NB4 (cell line): ENCODE data around the gene RAET1G.

Experiments used
- POLR2A ChIP-seq: IDR thresholded peaks from 2 replicates; pipeline ENCODE4 v1.6.1; 2011; ENCODE audit warnings: mild to moderate bottlenecking; ENCODE audit not compliant: insufficient read length; ENCODE audit errors: extremely low read depth
- TF ChIP-seq, protein P1 (sequence below): IDR thresholded peaks from one replicate; pipeline ENCODE4 v1.5.1; 2012; ENCODE audit warnings: low read depth, low read length

- TF ChIP-seq, protein P1, sequence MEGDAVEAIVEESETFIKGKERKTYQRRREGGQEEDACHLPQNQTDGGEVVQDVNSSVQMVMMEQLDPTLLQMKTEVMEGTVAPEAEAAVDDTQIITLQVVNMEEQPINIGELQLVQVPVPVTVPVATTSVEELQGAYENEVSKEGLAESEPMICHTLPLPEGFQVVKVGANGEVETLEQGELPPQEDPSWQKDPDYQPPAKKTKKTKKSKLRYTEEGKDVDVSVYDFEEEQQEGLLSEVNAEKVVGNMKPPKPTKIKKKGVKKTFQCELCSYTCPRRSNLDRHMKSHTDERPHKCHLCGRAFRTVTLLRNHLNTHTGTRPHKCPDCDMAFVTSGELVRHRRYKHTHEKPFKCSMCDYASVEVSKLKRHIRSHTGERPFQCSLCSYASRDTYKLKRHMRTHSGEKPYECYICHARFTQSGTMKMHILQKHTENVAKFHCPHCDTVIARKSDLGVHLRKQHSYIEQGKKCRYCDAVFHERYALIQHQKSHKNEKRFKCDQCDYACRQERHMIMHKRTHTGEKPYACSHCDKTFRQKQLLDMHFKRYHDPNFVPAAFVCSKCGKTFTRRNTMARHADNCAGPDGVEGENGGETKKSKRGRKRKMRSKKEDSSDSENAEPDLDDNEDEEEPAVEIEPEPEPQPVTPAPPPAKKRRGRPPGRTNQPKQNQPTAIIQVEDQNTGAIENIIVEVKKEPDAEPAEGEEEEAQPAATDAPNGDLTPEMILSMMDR = no peak
- TF ChIP-seq POLR2A = no peak
These were observed at the start of gene RAET1G for GRCh38 chr6:149922642-149923326.
